HepG2 (cell line): Measurements from ENCODE around the gene GNAS-AS1. TPM values are rescaled to one million over a fixed set of nuclear protein-coding genes. Genes with fewer than 3 reads are reported as not detected.

Experiments used
- CCDC6 ChIP-seq: sonication (generic); formaldehyde crosslinking; IDR thresholded peaks from 2 replicates; pipeline ENCODE4 v1.8.1; 2022; ENCODE audit warnings: mild to moderate bottlenecking, missing genetic modification reagents, moderate library complexity
- DMAP1 ChIP-seq: IDR thresholded peaks from 2 replicates; pipeline ENCODE4 v1.6.1; 2016
- IKZF5 ChIP-seq: IDR thresholded peaks from 2 replicates; pipeline ENCODE4 v1.6.1; 2018; ENCODE audit warnings: missing genetic modification reagents, mild to moderate bottlenecking, missing compliant biosample characterization
- IRX3 ChIP-seq: sonication (generic); formaldehyde crosslinking; IDR thresholded peaks from 2 replicates; pipeline ENCODE4 v1.8.1; 2023; ENCODE audit warnings: mild to moderate bottlenecking, low read depth, missing genetic modification reagents, borderline replicate concordance
- KDM1A ChIP-seq: IDR thresholded peaks from 2 replicates; pipeline ENCODE4 v1.6.1; 2016; ENCODE audit warnings: missing compliant biosample characterization
- PRMT3 ChIP-seq: sonication (generic); formaldehyde crosslinking; IDR thresholded peaks from 2 replicates; pipeline ENCODE4 v1.8.1; 2022; ENCODE audit warnings: low read depth, mild to moderate bottlenecking, moderate library complexity, missing genetic modification reagents, borderline replicate concordance
- REXO4 ChIP-seq: sonication (generic); formaldehyde crosslinking; IDR thresholded peaks from 2 replicates; pipeline ENCODE4 v1.8.0; 2022; ENCODE audit warnings: missing genetic modification reagents, mild to moderate bottlenecking, borderline replicate concordance
- RFX1 ChIP-seq: fragments of 450-650 bp; IDR thresholded peaks from 2 replicates; pipeline ENCODE4 v1.6.1; 2017
- SAP130 ChIP-seq: IDR thresholded peaks from 2 replicates; pipeline ENCODE4 v1.6.1; 2016; ENCODE audit warnings: low read depth
- SNAPC4 ChIP-seq: sonication (generic); formaldehyde crosslinking; IDR thresholded peaks from 2 replicates; pipeline ENCODE4 v1.4.0; 2020; ENCODE audit warnings: mild to moderate bottlenecking, missing genetic modification reagents
- SP2 ChIP-seq: sonication (generic); formaldehyde crosslinking; IDR thresholded peaks from 2 replicates; pipeline ENCODE4 v1.5.1; 2020; ENCODE audit warnings: mild to moderate bottlenecking, missing genetic modification reagents
- TMF1 ChIP-seq: sonication (generic); formaldehyde crosslinking; IDR thresholded peaks from 2 replicates; pipeline ENCODE4 v1.8.1; 2022; ENCODE audit warnings: low read depth, missing genetic modification reagents
- ZFP62 ChIP-seq: sonication (generic); formaldehyde crosslinking; IDR thresholded peaks from 2 replicates; pipeline ENCODE4 v1.4.0; 2020; ENCODE audit warnings: missing genetic modification reagents
- ZNF232 ChIP-seq: sonication (generic); formaldehyde crosslinking; IDR thresholded peaks from 2 replicates; pipeline ENCODE4 v1.4.0; 2020; ENCODE audit warnings: missing genetic modification reagents, borderline replicate concordance
- ZNF331 ChIP-seq: sonication (generic); formaldehyde crosslinking; IDR thresholded peaks from 2 replicates; pipeline ENCODE4 v1.4.0; 2020; ENCODE audit warnings: missing genetic modification reagents
- ZNF362 ChIP-seq: sonication (generic); formaldehyde crosslinking; IDR thresholded peaks from 2 replicates; pipeline ENCODE4 v1.4.0; 2020; ENCODE audit warnings: missing genetic modification reagents, mild to moderate bottlenecking, borderline replicate concordance
- ZNF790 ChIP-seq: sonication (generic); formaldehyde crosslinking; IDR thresholded peaks from 2 replicates; pipeline ENCODE4 v1.8.0; 2022; ENCODE audit warnings: missing genetic modification reagents, mild to moderate bottlenecking, borderline replicate concordance
- polyA plus RNA-seq, 8 experiments: library from polyadenylated mRNA; depleted of rRNA in 3 of 8; stranded (reverse) in 7 of 8; unstranded in 1 of 8; fragments of >200 nt; fragmentation: Illumina TruSeq in 4 of 8; extraction: Trizol in 4 of 8; gene quantifications; 2 replicates each; pipeline versions ENCODE4 v1.2.1 to v1.2.3, GENCODE V29; 2011 to 2016; ENCODE audit warnings: low read depth in 4 of 8, missing spikeins in 1 of 8, mixed read lengths in 1 of 8; ENCODE audit not compliant: insufficient read depth in 1 of 8
- total RNA-seq, 5 experiments: library from RNA; depleted of rRNA; stranded (reverse); fragments of >200 nt; fragmentation: Illumina TruSeq; extraction: Trizol; gene quantifications; 2 replicates each; pipeline ENCODE4 v1.2.3, GENCODE V29; 2016; ENCODE audit warnings: low read depth in 1 of 5

Gene GNAS-AS1
- total and polyA plus RNA-seq, 2 of the 13 experiments (the other 11 are each of a cell fraction or from before 2014, with no cell fraction given) = not detected

GRCh38 chr20:58889334-58889760, 38.6 kb upstream of the GNAS-AS1 start (continued):
- TF ChIP-seq ZNF362 (no peak), IRX3 (no peak), SP2 (no peak), CCDC6 (CRISPR knock-in tag) (peak; percentile 42; the same call in 1 of the 2 replicates), ZFP62 (CRISPR knock-in tag) (no peak), KDM1A (CRISPR knock-in tag) (no peak), REXO4 (CRISPR knock-in tag) (no peak), ZNF232 (peak; percentile 8; the same call in 1 of the 2 replicates), TMF1 (CRISPR knock-in tag) (no peak), IKZF5 (CRISPR knock-in tag) (peak; percentile 14; the same call in 1 of the 2 replicates), PRMT3 (CRISPR knock-in tag) (no peak), SNAPC4 (CRISPR knock-in tag) (no peak), ZNF331 (CRISPR knock-in tag) (no peak), DMAP1 (CRISPR knock-in tag) (0 out of 2 replicates have a peak, but pooled peaks have one; percentile 6), SAP130 (CRISPR knock-in tag) (0 out of 2 replicates have a peak, but pooled peaks have one; percentile 1), ZNF790 (no peak), RFX1 (no peak)
- TF ChIP-seq, all 625 proteins: peak for 15
